Endothelial cell (in vitro differentiated cells): ENCODE measurements around the gene PKD2L1. TPM values are rescaled to one million over a fixed set of nuclear protein-coding genes. Genes with fewer than 3 reads are reported as not detected.

Source experiments
- DNase-seq: peaks from one replicate; pipeline ENCODE4 v3.0.0; 2021; ENCODE audit warnings: low spot score
- H3K27ac Mint-ChIP-seq: one replicate; pipeline ENCODE4 v1.8.0; 2021; ENCODE audit warnings: mixed read lengths, inconsistent platforms; ENCODE audit not compliant: unreplicated experiment
- H3K27me3 Mint-ChIP-seq: one replicate; pipeline ENCODE4 v1.8.0; 2021; ENCODE audit warnings: mild to moderate bottlenecking, moderate library complexity, mixed read lengths, inconsistent platforms; ENCODE audit not compliant: unreplicated experiment
- H3K36me3 Mint-ChIP-seq: one replicate; pipeline ENCODE4 v1.8.0; 2021; ENCODE audit warnings: mild to moderate bottlenecking, low read depth, mixed read lengths, inconsistent platforms; ENCODE audit not compliant: unreplicated experiment
- H3K4me1 Mint-ChIP-seq: one replicate; pipeline ENCODE4 v1.8.0; 2021; ENCODE audit warnings: mild to moderate bottlenecking, mixed read lengths, inconsistent platforms; ENCODE audit not compliant: unreplicated experiment
- H3K4me3 Mint-ChIP-seq: one replicate; pipeline ENCODE4 v1.8.0; 2021; ENCODE audit warnings: mild to moderate bottlenecking, mixed read lengths, inconsistent platforms; ENCODE audit not compliant: unreplicated experiment
- H3K9me3 Mint-ChIP-seq: one replicate; pipeline ENCODE4 v1.8.0; 2021; ENCODE audit warnings: mixed read lengths, inconsistent platforms; ENCODE audit not compliant: unreplicated experiment
- CTCF ChIP-seq: fragments of 200-600 bp; sonication (generic); IDR thresholded peaks from one replicate; pipeline ENCODE4 v1.5.0; 2021; ENCODE audit warnings: antibody characterized with exemption; ENCODE audit not compliant: unreplicated experiment
- total RNA-seq: library from RNA; stranded (reverse); fragmentation: NEBNext Ultra II Directional; extraction: Animal tissue kit (Norgen Biotek cat#: 25700); gene quantifications from one replicate; pipeline ENCODE4 v1.2.1, GENCODE V29; 2021; ENCODE audit not compliant: unreplicated experiment

PKD2L1 gene
- total RNA-seq, 1 donor from 2014 or later = 0.44 TPM

DNA sequence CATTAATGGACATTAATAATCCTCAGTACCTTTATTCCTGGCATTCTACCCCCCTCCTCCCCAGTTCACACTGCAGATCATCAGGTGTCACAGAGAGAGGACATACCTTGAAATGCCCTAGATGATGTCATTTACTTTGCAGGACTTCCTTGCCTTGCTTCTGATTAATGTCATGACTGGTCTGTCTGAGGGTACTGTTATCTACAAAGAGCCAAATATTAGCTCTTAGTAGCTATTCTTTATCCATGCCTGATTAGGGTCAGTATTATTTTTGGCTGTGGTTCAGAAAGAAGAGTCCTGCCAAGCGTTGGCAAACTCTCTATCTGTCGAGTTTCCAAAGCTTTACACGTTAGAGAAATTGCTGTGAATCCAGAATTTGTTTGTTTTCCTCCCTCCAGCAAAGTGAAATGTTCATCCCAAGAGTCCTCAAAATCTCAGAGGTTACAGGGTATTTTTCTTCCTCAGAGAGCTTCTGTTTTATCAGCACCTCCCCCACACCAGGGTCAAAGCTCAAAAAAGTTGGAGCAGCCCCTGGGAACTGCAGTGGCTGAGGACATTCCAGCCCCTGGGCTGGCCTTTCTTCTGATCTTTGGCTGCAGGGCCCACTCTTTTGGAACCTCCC is 29.6 kb upstream of the PKD2L1 start:
- Mint-ChIP-seq H3K36me3 (peaks cover 76% of the 10 kb centered on the region), H3K9me3 (no peaks in the 10 kb centered on the region), H3K4me1 (peaks cover 77% of the 10 kb centered on the region), H3K4me3 (peak overlapping the region; percentile 68), H3K27me3 (peaks cover 7% of the 10 kb centered on the region), H3K27ac (peak overlapping the region; percentile 81)
- no peak for DNase-seq
- no peak for TF ChIP-seq CTCF

DNA sequence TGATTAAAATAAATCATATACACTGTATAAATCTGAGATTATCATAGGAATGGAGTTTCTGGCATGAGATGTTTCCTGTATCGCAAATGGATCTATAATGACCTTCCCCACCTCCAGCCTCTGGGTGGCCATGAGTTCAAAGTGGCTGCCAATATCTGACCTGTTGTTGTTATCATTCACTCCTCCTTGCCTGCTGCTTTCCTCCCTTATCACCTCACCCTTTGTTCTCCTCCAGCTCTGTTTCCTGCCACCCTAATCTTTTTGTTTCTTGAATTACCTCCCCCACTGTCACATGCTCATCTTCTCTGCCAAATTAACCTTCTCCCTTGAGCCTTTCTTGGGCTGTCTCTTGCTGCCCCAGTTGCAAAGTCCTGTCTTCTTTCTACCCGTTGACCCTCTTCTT is 29.0 kb upstream of the PKD2L1 start:
- peaks cover 82% of the 10 kb centered on the region for H3K4me1 Mint-ChIP-seq
- no peak for TF ChIP-seq CTCF
- no peaks in the 10 kb centered on the region for H3K9me3 Mint-ChIP-seq
- peak overlapping the region; percentile 68 for H3K4me3 Mint-ChIP-seq
- DNase-seq = no peak
- H3K36me3 Mint-ChIP-seq = peaks cover 82% of the 10 kb centered on the region
- H3K27ac Mint-ChIP-seq = peak overlapping the region; percentile 81
- peaks cover 7% of the 10 kb centered on the region for H3K27me3 Mint-ChIP-seq

DNA sequence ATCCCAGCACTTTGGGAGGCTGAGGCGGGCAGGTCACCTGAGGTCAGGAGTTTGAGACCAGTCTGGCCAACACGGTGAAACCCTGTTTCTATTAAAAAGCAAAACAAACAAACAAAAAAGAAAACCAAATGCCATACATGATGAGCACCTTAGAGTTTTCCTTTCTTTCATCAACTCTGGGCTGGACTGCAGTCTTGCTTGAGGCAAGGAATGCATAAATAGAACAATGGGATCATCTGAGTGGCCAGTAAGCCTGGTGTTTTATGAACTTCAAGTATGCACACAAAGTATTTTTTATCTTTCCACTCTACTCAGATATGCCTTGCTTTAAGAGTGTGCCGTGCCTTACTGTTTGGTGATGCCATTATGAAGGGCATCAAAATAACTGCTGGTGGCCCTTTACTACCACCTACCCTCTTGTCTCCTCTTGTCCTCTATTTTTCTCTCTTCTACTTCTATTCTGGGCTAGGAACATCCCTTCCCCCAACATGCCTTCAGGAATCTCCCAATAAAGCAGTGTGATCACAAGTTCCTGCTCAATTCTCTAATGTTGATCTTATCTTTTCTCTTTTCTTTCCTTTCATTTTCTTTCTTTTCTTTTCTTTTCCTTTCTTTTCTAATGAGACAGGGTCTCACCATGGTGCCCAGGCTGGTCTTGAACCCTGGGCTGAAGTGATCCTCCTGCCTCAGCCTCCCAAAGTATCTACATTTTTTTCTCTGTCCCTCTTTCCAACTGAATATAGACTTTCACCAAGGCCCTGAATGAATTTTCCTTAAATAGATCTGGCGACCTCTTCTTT is 27.2 kb upstream of the PKD2L1 start:
- Mint-ChIP-seq H3K27ac (peak overlapping the region; percentile 81), H3K27me3 (peaks cover 4% of the 10 kb centered on the region), H3K4me3 (peak overlapping the region; percentile 66), H3K4me1 (peaks cover 80% of the 10 kb centered on the region), H3K36me3 (peaks cover 82% of the 10 kb centered on the region), H3K9me3 (no peaks in the 10 kb centered on the region)
- DNase-seq = no peak
- no peak for TF ChIP-seq CTCF

DNA sequence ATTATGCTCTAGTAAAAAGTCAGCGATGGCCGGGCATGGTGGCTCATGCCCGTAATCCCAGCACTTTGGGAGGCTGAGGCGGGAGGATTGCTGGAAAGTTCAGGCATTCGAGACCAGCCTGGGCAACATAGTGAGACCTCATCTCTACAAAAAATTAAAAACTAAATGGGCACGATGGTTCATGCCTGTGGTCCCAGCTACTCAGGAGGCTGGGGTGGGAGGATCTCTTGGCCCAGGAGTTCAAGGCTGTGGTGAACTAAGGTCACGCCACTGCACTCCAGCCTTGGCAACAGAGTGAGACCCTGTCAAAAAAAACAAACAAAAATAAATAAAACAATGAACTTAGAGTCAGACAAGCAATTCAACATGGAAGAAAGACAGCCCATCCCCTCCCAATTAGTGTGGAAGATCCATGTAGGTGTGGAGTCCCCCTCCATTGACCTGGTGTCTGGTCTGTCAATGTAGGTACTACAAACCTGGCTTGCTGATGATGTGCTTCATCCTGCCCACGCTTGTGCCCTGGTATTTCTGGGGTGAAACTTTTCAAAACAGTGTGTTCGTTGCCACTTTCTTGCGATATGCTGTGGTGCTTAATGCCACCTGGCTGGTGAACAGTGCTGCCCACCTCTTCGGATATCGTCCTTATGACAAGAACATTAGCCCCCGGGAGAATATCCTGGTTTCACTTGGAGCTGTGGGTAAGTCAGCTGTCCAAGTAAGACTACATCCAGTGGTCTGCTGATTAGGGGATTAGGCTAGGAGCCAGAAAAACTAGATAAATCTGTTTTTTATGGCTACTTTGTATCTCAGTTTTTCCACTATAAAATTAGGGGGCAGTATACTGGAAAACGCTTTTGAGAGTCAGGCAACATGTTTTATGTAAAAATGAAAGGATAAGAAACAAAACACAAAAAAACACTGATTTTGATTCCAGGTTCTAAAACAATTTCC is 26.3 kb upstream of the PKD2L1 start:
- peaks cover 80% of the 10 kb centered on the region for H3K36me3 Mint-ChIP-seq
- H3K9me3 Mint-ChIP-seq = no peaks in the 10 kb centered on the region
- TF ChIP-seq CTCF = no peak
- H3K4me1 Mint-ChIP-seq = peaks cover 81% of the 10 kb centered on the region
- H3K4me3 Mint-ChIP-seq = peak overlapping the region; percentile 79
- H3K27me3 Mint-ChIP-seq = peaks cover 4% of the 10 kb centered on the region
- H3K27ac Mint-ChIP-seq = peak overlapping the region; percentile 21
- no peak for DNase-seq
